ENCODE data around the gene KRTAP11-1.

Gene KRTAP11-1

GRCh38 chr21:30881480-30881879, at the start of gene KRTAP11-1:
Gene KRTAP11-1, minus strand, starts transcription at chr21:30881580. Its CDS starts 56 bp downstream, at chr21:30881524.
- no peak for DNase-seq (ENCODE audit: low read depth in 2 of 2)

GRCh38 chr21:30924146-30924700, 42.8 kb upstream of the KRTAP11-1 start:
- DNase-seq (ENCODE audit: low read depth in 2 of 2): no peak

GRCh38 chr21:30921129-30921528, 39.7 kb upstream of the KRTAP11-1 start:
- no peak for DNase-seq (ENCODE audit: low read depth in 2 of 2)

- DNase-seq (ENCODE audit: low read depth in 2 of 2): no peak
These were observed 36.2 kb upstream of the KRTAP11-1 start for GRCh38 chr21:30917557-30917956.

GRCh38 chr21:30900881-30901280, 19.5 kb upstream of the KRTAP11-1 start:
- no peak for DNase-seq (ENCODE audit: low read depth in 2 of 2)

- DNase-seq (ENCODE audit: low read depth in 2 of 2): no peak
These were observed 1.7 kb upstream of the KRTAP11-1 start for GRCh38 chr21:30882866-30883597.

- DNase-seq (ENCODE audit: low read depth in 2 of 2): no peak
These were observed 466 bp downstream of the KRTAP11-1 start for GRCh38 chr21:30880914-30881313.

- no peak for DNase-seq (ENCODE audit: low read depth in 2 of 2)
These were observed 6.9 kb downstream of the KRTAP11-1 start for GRCh38 chr21:30874526-30874925.

- no peak for DNase-seq (ENCODE audit: low read depth in 2 of 2)
These were observed 33.5 kb downstream of the KRTAP11-1 start for GRCh38 chr21:30847627-30848500.

GRCh38 chr21:30842990-30843389, 38.4 kb downstream of the KRTAP11-1 start:
- no peak for DNase-seq (ENCODE audit: low read depth in 2 of 2)

- no peak for DNase-seq (ENCODE audit: low read depth in 2 of 2)
These were observed 42.1 kb downstream of the KRTAP11-1 start for GRCh38 chr21:30839304-30839703.

GRCh38 chr21:30838536-30838935, 42.8 kb downstream of the KRTAP11-1 start:
- no peak for DNase-seq (ENCODE audit: low read depth in 2 of 2)

- DNase-seq (ENCODE audit: low read depth in 2 of 2): peak in 1 of 2 donors; percentile 2
These were observed 50.1 kb downstream of the KRTAP11-1 start for GRCh38 chr21:30831194-30831765.

Data from stimulated activated CD8-positive, alpha-beta memory T cell treated with anti-CD3 and anti-CD28 coated beads, Interleukin-2, amount 100 ng/mL, for 1 hour (primary cell).